GM21390 (cell line): ENCODE results near the gene PANK2.
"Not testable (repeated sequence)": the region's sequence is repeated elsewhere in the genome, so short reads cannot be mapped to it uniquely, and the experiment has no call there.

Source experiments
- ATAC-seq: cut with Tn5 transposase; IDR thresholded peaks from one replicate; pipeline ENCODE4 v1.9.1; 2021; ENCODE audit not compliant: unreplicated experiment

Gene PANK2

GRCh38 chr20:3869839-3870634 lies 19.1 kb upstream of the PANK2 start:
- ATAC-seq: no peak

- ATAC-seq: no peak
Measured at GRCh38 chr20:3871550-3872265, 17.5 kb upstream of the PANK2 start.

DNA sequence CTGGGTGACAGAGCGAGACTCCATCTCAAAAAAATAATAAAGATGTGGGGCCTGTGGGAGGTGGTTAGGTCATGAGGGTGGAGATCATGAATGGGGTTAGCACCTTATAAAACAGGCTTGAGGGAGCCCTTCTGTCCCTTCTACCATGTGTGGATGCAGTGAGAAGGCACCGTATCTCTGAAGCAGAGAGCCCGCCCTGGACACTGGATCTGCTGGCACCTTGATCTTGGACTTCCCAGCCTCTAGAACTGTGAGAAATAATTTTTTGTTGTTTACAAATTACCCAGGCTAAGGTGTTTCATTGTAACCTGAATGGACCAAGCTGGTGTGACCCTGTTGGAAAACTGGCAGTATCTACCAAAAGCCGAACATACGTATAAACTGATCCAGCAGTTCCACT lies 15.7 kb upstream of the PANK2 start:
- ATAC-seq: no peak

- no peak for ATAC-seq
Measured at GRCh38 chr20:3874194-3874844, 14.9 kb upstream of the PANK2 start.

DNA sequence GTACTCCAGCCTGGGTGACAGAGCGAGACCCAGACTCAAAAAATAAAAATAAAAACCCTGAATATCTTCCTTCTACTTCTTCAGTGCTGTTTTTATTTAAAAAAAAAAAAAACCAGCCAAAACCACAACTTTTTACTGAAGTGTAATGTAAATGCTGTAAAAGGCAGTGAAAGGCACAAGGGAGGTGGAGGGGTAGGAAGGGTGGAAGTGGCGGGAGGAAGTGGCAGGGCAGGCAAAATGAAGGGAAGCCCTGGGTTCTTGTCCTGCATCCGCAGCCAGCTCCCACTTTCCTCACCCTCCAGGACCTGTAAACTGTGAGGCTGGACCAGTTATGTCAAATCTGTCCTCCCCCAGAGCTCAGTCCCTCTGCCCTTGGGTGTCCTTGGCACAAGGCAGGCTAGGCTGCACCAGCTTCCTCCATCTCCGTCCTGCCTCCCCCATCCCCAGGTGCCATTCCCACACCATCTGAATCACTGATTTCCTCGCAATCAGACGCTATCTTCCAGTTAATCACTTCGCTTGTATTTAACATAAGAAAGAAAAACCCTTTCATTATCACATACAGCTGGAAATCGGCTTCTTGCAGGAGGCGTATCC lies 13.7 kb upstream of the PANK2 start:
- ATAC-seq: no peak

GRCh38 chr20:3876000-3876399 lies 13.2 kb upstream of the PANK2 start:
- no peak for ATAC-seq

- ATAC-seq: no peak
Measured at GRCh38 chr20:3876676-3877075, 12.5 kb upstream of the PANK2 start.

GRCh38 chr20:3878921-3879274 lies 10.3 kb upstream of the PANK2 start:
- not testable (repeated sequence) for ATAC-seq

DNA sequence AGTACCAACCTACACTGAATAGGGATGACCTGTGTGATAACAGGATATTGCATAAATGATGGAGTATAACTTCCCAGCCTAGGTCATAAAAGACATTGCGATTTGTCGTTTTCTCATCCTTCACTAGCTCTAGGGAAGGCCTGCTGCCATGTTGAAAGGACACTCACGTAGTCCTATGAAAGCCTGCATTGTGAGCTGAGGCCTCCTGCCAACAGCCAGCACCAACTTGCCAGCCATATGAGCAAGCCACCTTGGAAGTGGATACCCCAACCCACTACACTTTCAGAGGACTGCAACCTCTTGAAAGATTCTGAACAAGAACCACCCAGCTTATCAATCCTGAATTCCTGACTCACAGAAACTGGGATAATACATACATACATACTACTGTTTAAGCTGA lies 3.5 kb upstream of the PANK2 start:
- ATAC-seq: no peak

DNA sequence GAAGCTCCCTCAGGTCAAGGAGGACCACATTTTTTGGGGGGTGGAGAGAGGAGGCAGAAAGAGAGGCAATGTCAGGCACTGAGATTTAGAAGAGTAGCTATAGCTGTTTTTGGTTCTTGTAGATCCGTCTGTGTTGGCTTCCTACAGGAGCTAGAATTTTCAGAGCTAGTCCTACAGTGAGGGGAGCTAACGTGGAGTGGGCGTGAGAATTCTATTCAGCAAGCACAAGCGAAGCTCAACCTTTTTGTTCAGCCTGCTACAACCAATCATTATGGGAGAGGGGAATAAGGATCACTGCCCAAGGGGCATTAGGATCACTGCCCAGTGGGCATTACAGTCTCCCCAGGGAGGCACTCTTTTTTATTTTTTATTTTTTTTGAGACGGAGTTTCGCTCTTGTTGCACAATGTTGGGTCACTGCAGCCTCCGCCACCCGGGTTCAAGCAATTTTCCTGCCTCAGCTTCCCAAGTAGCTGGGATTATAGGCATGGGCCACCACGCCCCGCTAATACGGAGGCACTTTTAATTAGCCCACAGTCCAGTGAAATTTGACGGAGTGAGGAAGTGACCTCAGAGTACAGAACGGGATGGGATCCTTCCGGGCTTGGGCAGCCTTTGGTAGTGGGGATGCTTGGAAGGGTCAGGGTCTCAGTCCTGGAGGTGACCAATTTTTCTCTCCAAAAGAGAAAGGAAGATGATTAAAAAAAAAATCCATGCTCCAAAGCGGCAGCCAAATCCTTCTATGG lies 1.1 kb upstream of the PANK2 start:
- no peak for ATAC-seq

- ATAC-seq: peak; percentile 19
Measured at GRCh38 chr20:3889489-3890397, 556 bp downstream of the PANK2 start.

- no peak for ATAC-seq
Measured at GRCh38 chr20:3890398-3890751, 1.2 kb downstream of the PANK2 start.

DNA sequence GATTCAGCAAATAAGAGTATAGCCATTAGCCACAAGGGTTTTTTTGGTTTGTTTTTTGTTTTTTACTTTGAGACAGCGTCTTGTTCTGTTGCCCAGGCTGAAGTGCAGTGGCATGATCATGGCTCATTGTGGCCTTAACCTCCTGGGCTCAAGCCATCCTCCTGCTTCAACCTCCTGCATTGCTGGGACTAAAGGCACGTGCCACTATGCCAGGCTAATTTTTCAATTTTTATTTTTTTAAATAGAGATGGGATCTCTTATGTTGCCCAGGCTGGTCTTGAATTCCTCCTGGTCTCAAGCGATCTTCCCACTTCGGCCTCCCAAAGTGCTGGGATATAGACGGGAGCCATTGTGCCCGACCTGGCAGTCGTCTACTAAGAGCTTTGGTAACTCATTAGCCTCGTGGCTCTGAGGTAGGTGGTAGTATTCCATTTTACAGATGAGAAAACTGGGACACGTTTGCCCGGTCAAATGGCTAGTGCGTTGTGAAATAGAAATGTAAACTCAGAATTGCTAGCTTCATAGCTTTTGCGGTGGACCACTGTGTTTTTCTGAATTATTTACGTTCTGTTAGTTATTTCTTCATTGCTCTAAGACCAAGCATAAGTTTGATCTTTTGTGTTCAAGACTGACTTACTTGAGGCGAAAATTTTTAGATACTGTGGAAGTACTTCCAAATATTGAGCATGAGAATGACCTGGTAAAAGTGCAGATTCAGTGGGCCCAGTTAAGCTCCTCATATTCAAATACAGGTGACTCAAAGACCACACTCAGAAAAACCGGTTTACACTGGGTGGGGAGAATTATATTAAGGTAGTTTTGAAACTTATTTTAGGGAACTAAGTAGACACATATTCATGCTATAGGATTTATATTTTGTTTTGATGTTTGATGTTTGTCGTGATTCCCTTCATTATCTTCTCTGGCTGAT lies 2.1 kb downstream of the PANK2 start:
- ATAC-seq: no peak

DNA sequence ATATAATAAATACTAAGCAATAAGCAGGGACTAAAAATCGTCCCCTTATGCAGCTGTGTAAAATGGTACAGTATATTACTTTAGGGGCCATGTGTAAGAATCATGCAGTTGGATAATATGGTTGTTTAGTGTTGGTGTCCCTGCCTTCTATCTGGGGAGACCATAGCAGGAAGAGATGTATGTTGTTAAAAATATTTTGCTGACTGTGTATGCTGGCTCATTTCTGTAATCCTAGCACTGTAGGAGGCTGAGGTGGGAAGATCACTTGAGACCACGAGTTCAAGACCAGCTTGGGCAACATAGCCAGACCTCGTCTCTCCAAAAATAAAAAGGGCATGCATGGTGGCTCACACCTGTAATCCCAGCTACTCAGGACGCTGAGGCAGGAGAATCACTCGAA lies 5.6 kb downstream of the PANK2 start:
- no peak for ATAC-seq

DNA sequence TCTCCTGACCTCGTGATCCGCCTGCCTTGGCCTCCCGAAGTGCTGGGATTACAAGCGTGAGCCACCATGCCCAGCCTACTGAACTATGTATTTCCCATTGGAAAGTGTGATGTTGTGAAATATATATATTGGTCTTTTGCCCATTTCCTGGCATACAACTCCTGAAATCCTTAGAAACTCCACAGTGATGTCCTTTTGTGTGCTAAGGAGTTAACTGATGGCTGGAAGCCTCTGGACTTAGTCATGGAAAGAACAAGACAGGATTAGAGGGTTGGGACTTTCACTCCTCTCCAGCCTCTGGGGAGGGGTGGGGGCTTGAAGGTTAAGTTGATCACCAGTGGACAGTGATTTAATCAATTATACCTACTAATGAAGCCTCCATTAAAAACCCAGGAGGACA lies 7.1 kb downstream of the PANK2 start:
- no peak for ATAC-seq

GRCh38 chr20:3896853-3897583 lies 7.8 kb downstream of the PANK2 start:
- no peak for ATAC-seq

- ATAC-seq: not testable (repeated sequence)
Measured at GRCh38 chr20:3898181-3898580, 9.0 kb downstream of the PANK2 start.

- ATAC-seq: no peak
Measured at GRCh38 chr20:3898639-3899038, 9.5 kb downstream of the PANK2 start.
